NCI-H1694 (cell line): ENCODE measurements around the gene FBXL17.

Experiments
- DNase-seq: peaks from one replicate; lab custom pipeline; 2025; lab: John Stamatoyannopoulos, UW

FBXL17 gene

GRCh38 chr5:108093186-108093585 lies 288.7 kb downstream of the FBXL17 start:
- DNase-seq: no peak

GRCh38 chr5:108090946-108091345 lies 291.0 kb downstream of the FBXL17 start:
- no peak for DNase-seq

DNA sequence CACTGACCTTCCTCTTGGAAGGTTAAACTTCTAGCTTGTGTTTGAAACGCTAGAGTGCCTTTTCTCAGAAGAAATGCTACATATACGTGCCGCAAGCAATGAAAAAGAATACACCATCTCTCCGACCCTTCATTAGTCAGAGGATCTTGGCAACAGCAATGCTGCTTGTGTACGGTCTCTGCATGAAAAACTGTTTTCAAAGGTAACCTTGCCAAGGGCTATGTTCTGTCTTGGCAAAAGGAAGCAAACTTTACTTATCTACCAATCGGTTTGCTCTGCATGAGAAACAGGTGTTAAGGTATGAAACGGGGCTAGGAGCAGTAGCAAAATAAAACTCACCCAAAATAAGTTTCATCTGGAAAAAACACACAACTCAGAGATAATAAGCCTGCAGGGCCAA lies 297.8 kb downstream of the FBXL17 start:
- DNase-seq: no peak

GRCh38 chr5:108083232-108083631 lies 298.7 kb downstream of the FBXL17 start:
- DNase-seq: no peak

GRCh38 chr5:108081707-108082106 lies 300.2 kb downstream of the FBXL17 start:
- no peak for DNase-seq

- DNase-seq: no peak
Observed at GRCh38 chr5:108079753-108080152, 302.1 kb downstream of the FBXL17 start.

DNA sequence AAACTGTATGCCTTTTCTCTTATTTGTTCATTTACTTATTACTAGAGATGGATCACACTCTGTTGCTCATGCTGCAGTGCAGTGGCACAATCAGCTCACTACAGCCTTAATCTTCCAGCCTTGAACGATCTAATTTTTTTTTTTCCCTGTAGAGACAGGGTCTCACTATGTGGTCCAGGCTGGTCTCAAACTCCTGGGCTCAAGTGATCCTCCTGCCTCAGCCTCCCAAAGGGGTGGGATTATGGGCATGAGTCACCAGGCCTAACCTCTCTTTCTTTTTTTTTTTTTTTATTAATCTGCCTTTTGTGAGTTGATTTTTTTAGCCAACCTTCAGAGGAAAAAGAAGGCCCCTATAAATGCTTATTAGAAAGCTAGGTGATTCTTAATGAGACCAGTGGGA lies 303.0 kb downstream of the FBXL17 start:
- no peak for DNase-seq

DNA sequence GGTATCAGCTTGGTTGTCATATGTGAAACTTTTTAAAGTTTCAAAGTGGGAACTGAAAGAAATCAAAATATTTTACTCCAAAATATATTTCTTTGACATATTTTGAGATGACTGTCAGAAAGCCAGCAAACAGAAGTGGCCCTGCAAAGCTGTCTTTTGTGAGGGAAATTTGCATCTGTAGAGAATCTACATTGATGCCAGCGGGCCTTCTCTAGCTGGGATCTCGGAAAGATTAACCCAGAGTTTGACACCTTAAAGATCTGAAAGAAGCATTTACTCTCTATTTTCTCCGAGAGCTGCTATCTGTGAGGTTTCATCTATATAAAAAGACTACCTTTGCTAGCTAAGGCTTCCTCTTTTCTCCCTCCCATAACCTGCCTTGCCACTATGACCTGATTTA lies 303.6 kb downstream of the FBXL17 start:
- DNase-seq: no peak

DNA sequence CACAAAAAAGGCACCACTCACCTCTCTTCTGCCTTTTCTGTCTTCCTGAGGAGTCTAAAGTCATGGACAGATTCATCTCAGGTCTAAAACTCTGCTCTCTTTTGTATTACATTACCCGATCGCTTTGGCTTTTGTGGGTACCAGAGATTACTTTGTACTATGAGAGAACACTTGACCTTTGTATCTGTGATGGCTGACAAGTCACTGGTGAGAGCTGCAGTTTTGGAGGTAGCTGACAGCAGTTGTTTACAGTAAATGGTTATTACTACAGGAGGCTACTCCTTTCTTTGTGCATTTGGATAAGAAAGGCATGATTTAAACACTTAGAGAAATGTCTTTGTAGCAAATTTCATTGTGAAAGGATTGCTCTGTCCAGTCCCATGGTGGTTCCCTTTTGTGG lies 307.3 kb downstream of the FBXL17 start:
- no peak for DNase-seq

GRCh38 chr5:108064302-108064701 lies 317.6 kb downstream of the FBXL17 start:
- DNase-seq: no peak

GRCh38 chr5:108061941-108062340 lies 320.0 kb downstream of the FBXL17 start:
- DNase-seq: no peak

GRCh38 chr5:108060340-108060739 lies 321.6 kb downstream of the FBXL17 start:
- DNase-seq: no peak

DNA sequence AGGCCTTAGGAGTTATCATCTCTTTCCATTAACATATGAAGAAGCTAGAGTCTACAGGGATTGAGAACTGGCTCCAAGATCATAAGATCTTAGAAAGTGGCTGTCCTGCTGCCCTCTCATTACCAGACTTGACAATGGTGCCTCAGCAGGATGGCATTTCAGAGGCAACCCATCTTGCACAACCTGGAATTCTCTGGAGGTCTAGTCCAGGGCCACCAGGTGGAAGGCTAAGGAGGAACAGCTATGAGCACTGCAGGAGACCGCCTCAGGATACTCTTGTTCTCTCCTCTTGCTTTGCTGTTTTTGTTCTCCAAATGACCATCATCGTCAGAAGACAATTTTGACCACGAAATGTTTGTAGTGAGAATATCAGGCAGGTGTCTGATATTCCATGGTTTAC lies 322.6 kb downstream of the FBXL17 start:
- no peak for DNase-seq

- DNase-seq: no peak
Observed at GRCh38 chr5:108054349-108054748, 327.5 kb downstream of the FBXL17 start.

- DNase-seq: no peak
Observed at GRCh38 chr5:108046955-108047670, 334.8 kb downstream of the FBXL17 start.

DNA sequence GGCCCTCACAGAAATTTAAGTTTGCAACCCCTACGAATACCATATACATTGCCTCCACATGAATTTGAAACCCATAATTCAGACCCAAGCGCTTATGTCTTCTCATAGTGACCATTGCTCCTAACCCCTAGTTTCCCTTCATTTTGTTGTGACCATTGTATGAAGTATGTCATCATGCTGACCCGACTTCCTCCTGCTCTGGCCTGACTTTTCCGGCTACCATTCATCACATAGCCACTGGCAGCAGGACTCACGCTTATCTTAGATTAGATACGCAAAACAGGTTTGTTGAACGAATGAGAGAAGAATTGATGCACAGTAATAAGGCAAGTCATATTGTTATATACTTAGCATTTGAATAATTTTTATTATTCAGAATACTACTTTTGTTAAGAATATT lies 345.4 kb downstream of the FBXL17 start:
- no peak for DNase-seq

DNA sequence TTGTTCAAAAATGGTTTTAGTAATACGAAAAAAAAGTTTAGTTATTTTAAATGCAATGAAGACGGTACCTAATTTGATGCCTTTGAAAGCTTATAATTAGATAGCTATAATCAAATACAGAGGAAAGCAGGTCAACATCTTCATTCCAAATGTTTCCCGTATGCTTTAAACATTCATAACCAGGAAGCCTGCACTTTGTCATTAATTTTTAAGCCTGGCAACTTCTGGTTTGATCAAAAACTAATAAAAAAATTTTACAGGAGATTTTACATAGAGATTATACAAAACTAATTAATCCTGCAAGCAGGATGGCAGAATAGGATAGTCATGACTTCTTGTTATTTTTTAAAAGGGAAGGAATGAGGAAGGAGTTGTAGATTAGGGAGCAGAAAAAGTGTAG lies 353.0 kb downstream of the FBXL17 start:
- DNase-seq: no peak

DNA sequence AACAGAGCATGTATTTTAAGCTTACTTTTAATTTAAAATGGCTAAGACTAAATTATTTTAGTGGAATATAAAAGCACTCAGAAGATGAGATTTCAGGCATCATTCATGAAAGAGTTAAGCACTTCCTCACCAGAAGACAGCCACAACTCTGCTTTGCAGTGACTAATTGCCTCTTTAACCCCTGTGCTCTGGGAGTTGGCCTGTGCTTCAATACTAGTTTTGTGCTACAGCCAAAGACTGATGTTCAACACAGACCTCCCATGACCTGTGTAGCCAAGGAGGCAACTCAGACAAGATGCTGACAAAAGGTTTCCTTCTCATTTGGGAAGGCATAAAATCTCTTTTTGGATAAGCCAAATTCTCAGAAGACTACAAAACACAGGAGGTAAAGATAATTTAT lies 353.5 kb downstream of the FBXL17 start:
- DNase-seq: no peak

- DNase-seq: no peak
Observed at GRCh38 chr5:108025957-108026356, 355.9 kb downstream of the FBXL17 start.

DNA sequence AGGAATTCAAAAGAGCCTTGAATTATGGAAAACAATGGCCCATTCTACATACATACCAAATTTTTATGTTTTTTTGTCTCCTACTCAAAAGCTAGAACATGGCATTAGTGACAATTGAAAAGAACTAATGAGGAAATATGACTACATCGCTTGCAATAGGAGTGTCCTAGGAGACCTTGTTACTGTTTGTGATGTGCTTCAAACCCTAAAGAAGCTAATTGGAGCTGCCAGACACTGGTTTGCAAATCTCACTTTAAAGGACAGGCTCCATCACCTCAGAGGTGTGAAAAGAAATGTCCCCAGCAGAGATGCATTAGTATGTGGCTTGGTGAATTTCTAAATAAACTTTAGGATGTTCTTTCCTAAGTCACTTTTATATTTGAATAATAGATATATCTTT lies 356.9 kb downstream of the FBXL17 start:
- DNase-seq: no peak

DNA sequence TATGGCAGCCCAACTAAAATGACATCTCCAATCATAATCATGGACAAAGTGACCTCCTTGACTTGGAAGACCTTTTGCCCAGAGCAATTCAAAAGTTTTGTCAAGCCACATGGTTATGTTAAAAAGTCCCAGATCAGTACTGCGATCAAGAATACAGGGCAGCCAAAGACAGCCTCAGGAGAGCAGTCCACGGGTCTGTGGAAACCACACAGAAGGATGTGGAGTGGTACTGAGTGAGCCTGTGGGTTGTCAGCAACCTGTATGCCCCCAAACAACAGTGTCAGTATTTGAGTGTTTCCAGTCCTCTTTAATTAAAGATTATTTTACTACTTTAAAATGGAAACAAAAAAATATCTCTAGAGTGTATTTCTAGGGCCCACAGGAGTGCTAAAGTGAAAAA lies 365.8 kb downstream of the FBXL17 start:
- no peak for DNase-seq

DNA sequence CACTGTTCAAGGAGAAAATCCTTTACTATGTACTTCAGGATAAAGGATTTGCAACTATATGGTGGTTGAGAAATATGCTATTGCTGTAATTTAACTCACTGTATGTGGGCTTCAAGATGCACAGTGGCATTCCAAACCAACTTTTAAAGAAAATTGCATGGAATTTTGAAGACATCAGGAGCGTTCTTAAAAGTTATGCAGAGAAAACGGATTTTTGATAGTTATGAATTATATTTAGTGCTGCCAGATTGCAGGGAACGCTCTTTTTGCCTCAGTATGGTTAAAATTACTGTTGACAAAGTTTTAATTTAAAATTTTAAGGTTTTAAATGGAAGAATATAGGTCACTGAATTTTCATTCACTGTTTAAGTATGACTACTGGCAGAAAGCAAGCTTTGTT lies 375.1 kb downstream of the FBXL17 start:
- DNase-seq: no peak

- DNase-seq: no peak
Observed at GRCh38 chr5:108003178-108003577, 378.7 kb downstream of the FBXL17 start.

DNA sequence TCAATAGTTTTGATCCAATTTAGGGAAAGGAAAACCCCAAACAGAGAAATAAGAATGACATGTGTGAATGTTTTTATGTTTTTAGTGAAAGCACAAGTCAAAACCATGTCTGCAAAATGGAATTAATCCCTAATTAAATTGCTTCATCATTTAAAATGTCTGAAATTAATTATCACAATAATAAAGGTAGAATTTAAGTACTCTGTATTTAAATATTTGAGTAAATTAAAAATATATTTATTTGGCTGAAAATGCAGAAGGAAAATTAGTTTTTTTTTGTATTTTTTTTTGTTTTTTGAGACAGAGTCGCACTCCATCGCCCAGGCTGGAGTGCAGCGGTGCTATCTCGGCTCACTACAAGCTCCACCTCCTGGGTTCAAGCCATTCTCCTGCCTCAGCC lies 380.7 kb downstream of the FBXL17 start:
- no peak for DNase-seq
